Stimulated activated CD4-positive, alpha-beta T cell treated with anti-CD3 and anti-CD28 coated beads, Interleukin-4, amount 100 ng/mL, for 1 hour (primary cell): ENCODE results near the gene CCR5.
A peak's percentile ranks its signal among the peaks of the same experiment; 100 is the strongest.
"Not testable (repeated sequence)": the region's sequence is repeated elsewhere in the genome, so short reads cannot be mapped to it uniquely, and the experiment has no call there.

Experiments used
- DNase-seq: peaks from one replicate; pipeline ENCODE4 v3.0.0-alpha.2; 2020

The CCR5 gene

DNA sequence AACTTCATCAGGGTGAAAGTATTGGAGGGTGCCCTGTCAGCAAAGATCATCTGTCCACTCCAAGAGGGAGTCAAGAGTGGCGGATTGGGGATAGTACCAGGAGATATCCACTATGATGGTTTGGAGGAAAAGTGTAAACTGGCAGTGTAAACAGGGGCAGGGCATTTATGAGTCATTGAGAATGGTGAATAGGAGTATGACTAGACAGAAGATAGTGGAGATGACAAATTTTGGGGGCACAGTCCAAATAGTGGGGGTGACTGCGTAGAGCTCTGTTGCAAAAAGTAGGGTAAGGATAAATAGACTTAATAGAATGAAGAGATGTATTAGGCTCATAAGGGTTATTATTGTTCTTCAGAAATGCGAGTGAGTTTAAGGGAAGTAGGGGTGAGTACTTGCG is 18.1 kb downstream of the CCR5 start:
- not testable (repeated sequence) for DNase-seq

GRCh38 chr3:46389306-46389705 is 18.6 kb downstream of the CCR5 start:
- no peak for DNase-seq

DNA sequence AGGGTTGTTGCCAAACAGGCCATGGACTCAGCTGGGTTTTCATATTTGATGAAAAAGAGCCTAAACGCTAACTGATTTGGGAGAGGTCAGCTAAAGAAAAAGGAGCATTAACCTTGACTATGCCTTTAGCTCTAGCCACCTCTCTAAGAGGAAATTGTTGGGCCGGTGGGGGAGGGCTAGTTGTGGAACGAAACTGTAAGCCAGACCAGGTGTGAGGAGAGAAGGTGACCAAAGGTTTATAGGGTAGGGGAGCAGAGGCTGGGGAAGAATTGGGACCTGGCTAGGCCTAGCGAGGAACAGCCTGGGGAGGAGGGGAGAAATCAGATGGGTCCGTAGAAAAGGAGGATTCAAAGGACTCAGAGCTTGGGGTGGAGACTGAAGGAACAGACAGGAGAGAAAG is 20.8 kb downstream of the CCR5 start:
- DNase-seq = not testable (repeated sequence)

GRCh38 chr3:46393011-46393410 is 22.3 kb downstream of the CCR5 start:
- DNase-seq = no peak

DNA sequence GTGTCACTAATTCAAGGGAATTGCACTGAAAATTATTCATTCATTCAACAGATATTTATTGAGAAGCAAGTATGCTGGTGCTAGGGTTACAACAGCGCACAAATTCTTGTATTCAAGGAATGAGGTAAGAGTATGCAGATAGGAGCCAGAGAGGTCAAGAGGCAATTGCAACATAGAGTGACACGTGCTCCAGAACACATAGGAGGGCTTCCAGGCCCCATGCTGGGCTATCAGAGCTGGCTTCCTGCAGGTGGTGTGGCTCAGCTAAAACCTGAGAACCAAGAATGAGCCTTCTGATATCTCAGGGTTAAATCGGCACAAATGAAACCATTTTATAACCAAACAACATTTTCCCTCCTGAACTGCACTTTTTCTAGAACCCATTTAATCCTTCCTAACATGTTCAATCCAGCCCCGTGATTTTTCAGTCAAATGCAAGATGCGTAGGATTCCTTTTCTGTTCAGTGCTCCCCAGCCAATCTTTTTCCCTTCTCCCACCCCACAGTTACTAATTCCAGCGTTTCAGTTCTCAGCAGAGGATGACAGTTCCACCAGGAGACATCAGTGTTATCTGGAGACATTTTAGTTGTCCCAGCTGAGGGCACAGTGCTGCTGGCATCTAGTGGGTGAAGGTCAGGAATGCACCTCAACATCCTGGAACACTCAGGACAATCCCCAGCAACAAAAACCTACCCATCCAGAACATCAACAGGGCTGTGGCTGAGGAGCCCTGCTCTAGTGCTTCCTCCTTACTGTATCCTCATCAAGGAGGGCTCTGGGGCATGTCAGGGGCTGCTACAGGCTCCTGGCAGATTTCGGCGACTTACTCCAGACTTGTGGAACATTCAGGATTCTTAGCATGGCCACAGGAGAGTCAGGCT is 23.0 kb downstream of the CCR5 start:
- no peak for DNase-seq

GRCh38 chr3:46395210-46395661 is 24.5 kb downstream of the CCR5 start:
- no peak for DNase-seq

GRCh38 chr3:46395766-46396530 is 25.2 kb downstream of the CCR5 start:
- DNase-seq = no peak

DNA sequence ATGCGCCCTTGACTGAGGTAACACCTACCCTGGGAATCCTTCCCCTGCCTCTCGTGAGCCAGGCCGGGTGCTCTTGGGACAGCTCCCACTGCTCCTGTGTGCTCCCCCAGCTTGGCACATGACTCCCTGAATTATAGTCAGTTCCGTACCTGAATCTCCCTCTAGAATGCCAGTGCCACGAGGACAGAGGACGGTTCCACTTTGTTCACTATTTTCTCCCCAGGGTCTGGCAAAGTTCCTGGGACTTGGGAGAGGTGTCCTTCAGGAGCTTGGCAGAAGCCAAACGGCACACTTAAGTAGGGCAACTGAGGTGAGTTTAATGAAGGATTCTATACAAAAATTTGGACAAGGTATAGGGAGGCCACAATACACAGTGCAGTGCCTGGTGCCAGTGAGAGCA is 26.4 kb downstream of the CCR5 start:
- no peak for DNase-seq

- no peak for DNase-seq
Measured at GRCh38 chr3:46398186-46398955, 27.6 kb downstream of the CCR5 start.

GRCh38 chr3:46399098-46399497 is 28.4 kb downstream of the CCR5 start:
- DNase-seq = no peak

DNA sequence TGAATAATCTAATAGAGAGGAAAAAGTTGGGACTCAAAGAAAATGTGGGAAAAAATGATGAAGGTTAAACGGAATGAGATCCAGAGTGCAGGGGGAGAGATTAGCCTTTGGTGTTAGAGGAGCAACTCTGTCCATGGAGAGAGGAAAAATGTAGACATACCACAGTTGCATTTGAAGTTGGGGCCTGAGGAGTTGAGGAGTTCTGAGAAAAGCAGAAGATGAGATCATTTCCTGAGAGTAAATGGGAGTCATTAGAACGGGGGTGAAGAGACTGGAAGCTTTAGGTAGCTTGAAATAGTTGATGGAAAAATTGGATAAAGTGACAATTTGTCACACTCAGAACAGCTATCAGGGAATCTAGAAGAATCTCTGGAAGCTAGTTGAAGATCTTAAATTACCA is 28.8 kb downstream of the CCR5 start:
- DNase-seq = no peak

- DNase-seq = no peak
Measured at GRCh38 chr3:46400000-46400734, 29.4 kb downstream of the CCR5 start.

DNA sequence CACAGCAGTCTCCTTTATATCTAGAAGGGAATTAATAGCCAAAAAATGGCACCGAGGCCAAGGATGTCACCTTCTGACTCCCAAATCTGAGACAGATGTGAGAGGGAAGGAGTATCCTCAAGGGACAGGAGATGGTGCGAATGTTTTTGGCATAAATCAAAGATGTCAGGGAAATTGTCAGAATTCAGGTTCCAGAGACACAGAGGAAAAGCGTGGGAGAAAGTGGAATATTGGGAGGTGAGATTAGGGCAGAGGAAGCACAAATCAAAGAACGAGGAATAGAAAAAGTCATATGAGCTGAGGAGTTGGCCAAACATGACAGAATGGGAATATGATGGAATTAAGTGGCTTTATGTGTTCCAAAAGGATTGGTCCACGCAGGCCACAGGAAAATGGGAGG is 30.1 kb downstream of the CCR5 start:
- DNase-seq = no peak

DNA sequence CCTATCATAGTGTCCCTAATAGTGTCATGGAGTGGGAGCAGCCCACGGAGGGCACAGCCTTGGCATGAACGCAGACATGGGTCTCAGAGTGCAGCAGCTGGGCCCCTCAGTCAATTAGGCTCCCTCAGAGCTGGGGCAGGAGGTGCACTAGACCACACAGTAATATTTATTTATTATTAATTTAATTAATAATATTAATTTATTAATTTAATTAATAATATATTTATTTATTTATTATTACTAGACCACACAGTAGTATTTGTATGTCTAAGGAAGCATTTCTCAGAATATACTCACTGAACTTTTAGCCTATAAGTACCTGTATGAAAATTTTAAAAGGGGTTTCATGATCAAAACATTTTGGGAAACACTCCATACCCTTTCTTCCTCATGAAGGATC is 30.8 kb downstream of the CCR5 start:
- DNase-seq = no peak

DNA sequence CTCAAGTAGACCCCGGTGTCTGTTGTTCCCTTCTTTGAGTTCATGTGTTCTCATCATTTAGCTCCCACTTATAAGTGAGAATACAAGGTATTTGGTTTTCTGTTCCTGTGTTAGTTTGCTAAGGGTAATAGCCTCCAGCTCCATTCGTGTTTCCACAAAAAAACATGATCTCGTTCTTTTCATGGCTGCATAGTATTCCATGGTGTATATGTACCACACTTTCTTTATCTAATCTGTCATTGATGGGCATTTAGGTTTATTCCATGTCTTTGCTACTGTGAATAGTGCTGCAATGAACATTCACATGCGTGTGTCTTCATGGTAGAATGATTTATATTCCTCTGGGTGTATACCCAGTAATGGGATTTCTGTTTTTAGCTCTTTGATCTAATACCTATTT is 32.2 kb downstream of the CCR5 start:
- DNase-seq = not testable (repeated sequence)

DNA sequence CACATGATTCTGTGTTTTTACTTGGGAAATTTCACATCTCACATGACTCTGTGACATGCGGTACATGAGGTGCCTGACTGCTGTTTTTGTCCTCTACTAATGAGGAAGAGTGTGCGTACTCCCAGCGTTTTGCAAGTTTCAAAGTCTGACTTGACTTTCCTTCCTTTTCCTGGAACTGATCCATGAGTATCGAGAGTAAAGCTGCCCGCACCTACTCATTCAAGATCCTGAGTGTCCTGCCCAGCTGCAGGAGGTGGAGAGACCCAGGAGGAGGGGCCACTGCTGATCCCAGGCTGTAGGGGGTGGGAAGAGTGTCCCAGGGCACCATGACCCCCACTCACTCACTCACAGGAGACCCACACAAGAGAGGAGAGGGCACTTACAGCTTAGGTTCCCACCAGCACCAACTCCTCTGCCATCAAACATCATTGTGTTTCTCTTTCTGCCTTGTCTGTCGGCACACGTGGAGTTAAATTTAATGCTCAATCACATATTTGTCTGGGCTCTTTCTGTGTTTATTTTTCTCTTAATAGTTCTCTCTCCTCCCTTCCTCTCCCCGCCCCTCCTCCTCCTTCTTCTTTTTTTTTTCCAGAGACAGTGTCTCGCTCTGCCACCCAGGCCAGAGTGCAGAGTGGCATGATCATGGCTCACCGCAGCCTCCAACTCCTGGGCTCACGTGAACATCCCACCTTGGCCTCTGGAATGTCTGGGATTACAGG is 34.7 kb downstream of the CCR5 start:
- DNase-seq = no peak

- DNase-seq = no peak
Measured at GRCh38 chr3:46406443-46406787, 35.7 kb downstream of the CCR5 start.

- peak; percentile 23 for DNase-seq
Measured at GRCh38 chr3:46406788-46407611, 36.3 kb downstream of the CCR5 start, which contains the start of the genes CCR5AS and CCRL2. Gene CCR5AS, minus strand, starts transcription at chr3:46407066. Gene CCRL2, plus strand, starts transcription at chr3:46407259. Its CDS starts 821 bp downstream, at chr3:46408080.

- no peak for DNase-seq
Measured at GRCh38 chr3:46407970-46408369, 37.2 kb downstream of the CCR5 start.

- no peak for DNase-seq
Measured at GRCh38 chr3:46408853-46409252, 38.1 kb downstream of the CCR5 start.
